GM21381 (cell line): ENCODE measurements around the gene THEMIS.

ENCODE experiments used
- ATAC-seq: cut with Tn5 transposase; IDR thresholded peaks from one replicate; pipeline ENCODE4 v1.9.1; 2021; ENCODE audit warnings: mild to moderate bottlenecking, moderate library complexity; ENCODE audit not compliant: unreplicated experiment

Gene THEMIS

GRCh38 chr6:127866766-127867165 is 34.1 kb downstream of the THEMIS start:
- ATAC-seq = no peak

- ATAC-seq = no peak
Measured at GRCh38 chr6:127865108-127865507, 35.8 kb downstream of the THEMIS start.

- no peak for ATAC-seq
Measured at GRCh38 chr6:127864701-127865100, 36.2 kb downstream of the THEMIS start.

- no peak for ATAC-seq
Measured at GRCh38 chr6:127860723-127861122, 40.1 kb downstream of the THEMIS start.

- ATAC-seq = no peak
Measured at GRCh38 chr6:127859956-127860355, 40.9 kb downstream of the THEMIS start.

GRCh38 chr6:127858727-127859391 is 42.0 kb downstream of the THEMIS start:
- ATAC-seq = no peak

GRCh38 chr6:127857051-127857637 is 43.7 kb downstream of the THEMIS start:
- ATAC-seq = no peak

GRCh38 chr6:127855542-127856159 is 45.2 kb downstream of the THEMIS start:
- ATAC-seq = no peak

GRCh38 chr6:127854009-127854408 is 46.8 kb downstream of the THEMIS start:
- no peak for ATAC-seq

- ATAC-seq = no peak
Measured at GRCh38 chr6:127851197-127851596, 49.7 kb downstream of the THEMIS start.

- no peak for ATAC-seq
Measured at GRCh38 chr6:127845242-127845641, 55.6 kb downstream of the THEMIS start.

GRCh38 chr6:127844529-127844928 is 56.3 kb downstream of the THEMIS start:
- ATAC-seq = no peak

GRCh38 chr6:127843582-127843981 is 57.3 kb downstream of the THEMIS start:
- ATAC-seq = no peak

GRCh38 chr6:127842562-127842961 is 58.3 kb downstream of the THEMIS start:
- ATAC-seq = no peak

- ATAC-seq = no peak
Measured at GRCh38 chr6:127841811-127842210, 59.0 kb downstream of the THEMIS start.

GRCh38 chr6:127834136-127834535 is 66.7 kb downstream of the THEMIS start:
- no peak for ATAC-seq

GRCh38 chr6:127833336-127833735 is 67.5 kb downstream of the THEMIS start:
- no peak for ATAC-seq

- ATAC-seq = no peak
Measured at GRCh38 chr6:127832381-127832780, 68.5 kb downstream of the THEMIS start.

- no peak for ATAC-seq
Measured at GRCh38 chr6:127824061-127824460, 76.8 kb downstream of the THEMIS start.

- no peak for ATAC-seq
Measured at GRCh38 chr6:127821431-127821830, 79.4 kb downstream of the THEMIS start.

- no peak for ATAC-seq
Measured at GRCh38 chr6:127818149-127818548, 82.7 kb downstream of the THEMIS start.

GRCh38 chr6:127816643-127817042 is 84.2 kb downstream of the THEMIS start:
- no peak for ATAC-seq

GRCh38 chr6:127813699-127814027 is 87.2 kb downstream of the THEMIS start:
- no peak for ATAC-seq
